Left forelimb (tissue), 1 donor: ENCODE data around the gene ENOX2.
"Not testable (repeated sequence)": the region's sequence is repeated elsewhere in the genome, so short reads cannot be mapped to it uniquely, and the experiment has no call there.

Source experiments
- DNase-seq: peaks from one replicate; pipeline ENCODE4 v3.0.0-alpha.2; 2018; ENCODE audit warnings: low spot score

The ENOX2 gene

DNA sequence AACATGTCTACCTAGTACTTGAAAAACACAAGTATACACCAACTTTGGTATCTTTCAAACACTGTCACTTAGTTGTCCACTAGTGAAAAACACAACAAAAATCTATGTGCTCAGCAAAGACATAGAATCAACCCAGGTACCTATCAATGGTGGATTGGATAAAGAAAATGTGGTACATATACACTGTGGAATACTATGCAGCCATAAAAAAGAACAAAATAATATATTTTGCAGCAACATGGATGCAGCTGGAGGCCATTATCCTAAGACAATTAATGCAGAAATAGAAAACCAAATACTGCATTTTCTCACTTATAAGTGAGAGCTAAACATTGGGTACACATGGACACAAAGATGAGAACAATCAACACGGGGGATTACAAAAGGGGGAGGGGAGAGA is 148.7 kb downstream of the ENOX2 start:
- DNase-seq = no peak

DNA sequence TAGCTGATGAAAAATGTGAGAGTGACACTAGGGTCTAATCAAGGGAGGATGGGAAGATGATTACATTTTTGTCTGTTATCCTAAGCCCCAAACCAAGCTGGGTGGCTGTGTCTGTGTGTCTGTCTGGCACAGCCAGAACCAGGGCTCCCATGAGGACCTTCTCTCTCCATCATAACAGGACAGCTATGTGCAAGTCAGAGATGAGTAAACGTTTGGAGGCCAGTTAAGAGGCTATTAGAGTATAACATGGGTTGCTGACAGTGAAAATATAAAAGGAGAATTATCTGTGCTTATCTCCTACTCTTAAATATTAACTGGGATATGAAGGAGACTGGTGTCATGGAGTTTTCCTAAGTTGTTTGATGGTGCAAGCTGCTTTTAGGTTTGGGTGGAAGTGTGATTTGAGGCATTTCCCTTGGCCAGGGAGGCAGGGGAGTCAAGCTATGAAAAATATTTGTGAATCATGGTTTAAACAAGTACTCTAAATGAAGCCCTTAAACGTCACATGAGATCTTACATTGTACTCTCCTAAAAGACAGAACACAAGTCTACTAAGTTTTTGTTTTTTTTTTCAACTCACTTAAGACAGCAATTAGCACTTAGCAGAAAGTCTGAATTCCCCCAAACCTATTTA is 156.2 kb downstream of the ENOX2 start:
- no peak for DNase-seq

DNA sequence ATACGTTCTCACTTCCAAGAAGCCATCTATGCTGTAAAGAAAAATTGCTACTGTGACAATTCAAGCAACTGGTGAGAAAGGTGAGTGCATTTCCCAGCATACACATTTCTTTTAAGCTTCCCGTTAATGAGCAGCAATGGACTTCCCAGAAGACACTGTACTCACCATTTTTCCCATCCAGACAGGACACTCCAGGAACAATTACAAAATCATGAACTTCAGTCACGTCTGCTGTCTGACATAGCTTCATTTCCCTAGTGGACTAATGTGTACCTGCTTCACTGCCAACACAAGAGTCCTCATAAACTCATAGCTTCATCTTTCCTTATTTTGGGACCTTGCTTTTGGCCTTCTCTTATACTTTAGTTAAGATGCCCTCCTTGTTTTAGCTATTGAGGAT is 156.9 kb downstream of the ENOX2 start:
- no peak for DNase-seq

GRCh38 chrX:130741584-130741983 is 161.4 kb downstream of the ENOX2 start:
- no peak for DNase-seq

DNA sequence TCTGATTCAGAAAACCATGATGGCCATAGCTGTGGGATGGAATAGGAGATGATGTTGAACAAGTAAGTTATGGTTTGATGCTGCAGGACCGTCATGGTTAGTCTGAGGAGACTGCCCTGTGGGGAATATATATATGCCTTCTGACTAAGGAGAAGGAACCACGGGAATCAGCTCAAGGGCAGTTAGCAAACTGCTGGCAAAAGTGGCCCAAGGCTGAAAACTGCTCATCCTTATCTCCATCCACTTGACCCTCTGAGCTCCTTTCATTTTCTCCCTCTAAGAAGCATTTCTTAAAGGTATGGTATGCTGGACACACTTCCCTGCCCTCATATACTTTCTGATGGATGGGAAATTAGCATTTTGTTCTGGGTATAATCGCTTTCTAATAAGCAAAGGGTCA is 161.9 kb downstream of the ENOX2 start:
- DNase-seq = no peak

DNA sequence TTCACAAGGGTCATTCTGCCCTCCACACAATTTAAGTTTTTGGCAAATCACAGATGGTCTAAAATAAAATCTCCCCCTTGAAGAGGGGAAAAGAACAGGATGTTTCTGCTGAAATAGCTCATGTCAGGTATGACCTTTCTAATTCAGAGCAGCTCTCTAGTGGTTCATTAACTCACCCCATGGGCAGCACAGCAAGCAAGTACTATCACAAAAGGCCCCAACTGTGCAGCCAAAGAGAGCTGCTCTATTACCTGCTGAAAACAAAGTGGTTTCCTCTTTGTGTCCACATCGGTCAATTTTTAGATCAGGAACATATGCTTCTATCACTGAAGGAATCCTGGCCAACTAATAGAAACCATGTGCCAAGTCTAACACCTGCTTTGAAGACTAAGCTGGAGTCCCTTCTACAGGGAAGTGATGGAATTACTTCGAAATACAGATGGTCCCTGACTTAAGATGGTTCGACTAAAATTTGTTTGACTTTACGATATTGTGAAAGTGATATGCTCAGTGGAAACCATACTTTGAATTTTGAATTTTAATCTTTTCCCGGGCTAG is 164.3 kb downstream of the ENOX2 start:
- no peak for DNase-seq

GRCh38 chrX:130734713-130735112 is 168.3 kb downstream of the ENOX2 start:
- DNase-seq = no peak

DNA sequence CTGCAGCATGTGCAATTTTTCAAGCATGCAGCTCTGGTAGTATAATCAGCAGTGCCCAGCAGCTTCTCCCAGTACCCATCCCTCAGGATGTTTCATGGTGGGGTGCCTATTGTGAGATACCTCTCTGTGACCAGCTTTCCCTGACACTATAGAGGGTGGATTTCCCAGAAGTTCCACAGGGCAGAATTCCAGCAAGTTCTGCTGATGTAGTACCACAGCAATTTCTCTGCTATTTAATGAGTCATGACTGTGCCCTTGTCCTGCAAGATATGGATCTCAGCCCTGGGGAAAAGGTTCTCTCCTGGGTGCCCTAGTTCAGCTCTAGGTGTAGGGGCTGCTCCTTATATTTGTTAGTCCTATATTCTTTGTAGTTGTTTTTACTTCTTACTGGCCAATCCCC is 174.8 kb downstream of the ENOX2 start:
- DNase-seq = no peak

DNA sequence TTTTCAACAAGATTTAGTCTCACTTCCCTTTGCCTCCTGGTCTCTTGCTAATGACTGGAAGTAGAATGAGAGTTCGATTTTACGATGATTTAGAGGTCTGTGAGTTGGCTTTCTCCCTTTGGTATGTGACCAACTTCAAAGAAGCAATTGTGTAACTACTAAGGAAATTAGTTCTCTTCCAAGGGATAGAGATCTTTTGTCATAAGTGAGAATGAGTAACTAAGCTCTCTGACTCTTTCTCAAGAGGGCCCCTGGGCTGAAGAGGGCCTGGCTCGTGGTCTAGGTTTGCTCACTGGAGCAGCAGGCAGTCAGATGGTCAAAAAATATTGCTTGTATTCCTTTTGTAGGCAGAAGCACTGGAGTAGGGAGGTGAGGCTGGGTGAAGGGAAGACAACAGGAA is 176.3 kb downstream of the ENOX2 start:
- no peak for DNase-seq

GRCh38 chrX:130725519-130725918 is 177.5 kb downstream of the ENOX2 start:
- DNase-seq = no peak

GRCh38 chrX:130719413-130719812 is 183.6 kb downstream of the ENOX2 start:
- no peak for DNase-seq

- no peak for DNase-seq
Observed at GRCh38 chrX:130718137-130718536, 184.9 kb downstream of the ENOX2 start.

- DNase-seq = no peak
Observed at GRCh38 chrX:130716781-130717413, 186.1 kb downstream of the ENOX2 start.

DNA sequence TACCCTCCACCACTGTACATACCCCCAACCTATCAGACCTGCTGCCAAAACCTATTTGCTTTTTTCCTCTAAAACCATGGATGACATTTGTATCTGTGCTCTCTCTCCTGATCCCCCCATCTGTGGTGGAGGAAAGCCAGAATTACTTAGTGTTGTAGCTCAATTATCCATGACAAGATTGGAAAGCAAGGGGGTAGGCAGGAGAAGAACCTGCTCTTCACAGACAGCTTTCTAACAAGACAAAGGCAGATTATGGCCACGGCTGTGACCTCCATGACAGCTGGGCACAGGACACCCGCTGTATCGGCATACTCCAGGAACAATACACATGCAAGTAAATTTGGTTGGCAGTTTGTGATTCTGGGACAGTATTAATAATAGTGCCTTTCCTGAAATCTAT is 186.7 kb downstream of the ENOX2 start:
- no peak for DNase-seq

- no peak for DNase-seq
Observed at GRCh38 chrX:130715299-130715698, 187.7 kb downstream of the ENOX2 start.

DNA sequence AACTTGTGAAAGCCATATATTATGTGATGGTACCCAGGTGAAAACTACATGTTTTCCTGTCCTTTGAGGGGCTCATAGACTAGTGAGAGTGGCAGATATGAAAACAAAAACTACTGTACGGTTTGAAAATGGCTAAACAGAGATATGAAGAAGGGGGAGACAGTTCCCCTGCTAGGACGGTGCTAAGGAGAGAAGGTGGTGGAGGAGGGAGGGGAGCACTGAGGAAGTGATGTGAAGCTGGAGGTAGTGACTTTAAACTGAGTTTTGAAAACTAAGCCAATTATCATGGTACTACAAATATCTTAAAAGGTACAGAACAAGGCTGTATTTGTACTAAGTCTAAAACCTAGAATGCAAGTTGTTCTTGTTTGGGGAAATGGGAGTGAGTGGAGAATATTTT is 188.3 kb downstream of the ENOX2 start:
- no peak for DNase-seq

DNA sequence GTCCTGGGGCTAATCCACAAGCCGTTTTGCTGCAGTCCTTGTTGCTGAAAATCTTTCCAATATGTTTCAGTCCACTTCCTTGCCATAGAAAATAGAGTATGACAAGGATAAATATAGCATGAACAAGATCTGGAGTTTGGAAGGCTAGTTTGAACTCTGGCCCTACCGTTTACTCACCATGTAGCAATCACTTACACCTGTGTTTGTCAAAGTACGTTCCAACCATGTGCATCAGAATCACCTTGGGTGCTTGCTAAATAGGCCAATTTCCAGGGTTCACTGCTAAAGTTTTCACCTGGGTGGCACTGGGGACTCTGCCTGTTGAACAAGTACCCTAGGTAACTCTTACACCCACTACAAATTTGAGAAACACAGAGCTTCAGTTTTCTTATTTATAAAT is 188.9 kb downstream of the ENOX2 start:
- no peak for DNase-seq

DNA sequence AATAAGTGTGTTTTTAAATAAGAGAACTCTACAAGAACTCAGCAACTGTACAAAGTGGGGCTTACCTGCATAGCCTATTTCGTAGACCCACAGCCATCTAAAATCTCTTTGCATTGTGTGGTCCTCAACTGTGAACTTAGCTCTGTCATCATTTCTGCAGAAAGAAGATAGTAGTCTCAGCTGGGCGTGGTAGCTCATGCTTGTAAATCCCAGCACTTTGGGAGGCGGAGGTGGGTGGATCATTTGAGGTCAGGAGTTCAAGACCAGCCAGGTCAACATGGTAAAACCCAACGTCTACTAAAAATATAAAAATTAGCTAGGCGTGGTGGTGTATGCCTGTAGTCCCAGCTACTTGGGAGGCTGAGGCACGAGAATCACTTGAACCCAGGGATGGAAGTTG is 193.8 kb downstream of the ENOX2 start:
- not testable (repeated sequence) for DNase-seq

DNA sequence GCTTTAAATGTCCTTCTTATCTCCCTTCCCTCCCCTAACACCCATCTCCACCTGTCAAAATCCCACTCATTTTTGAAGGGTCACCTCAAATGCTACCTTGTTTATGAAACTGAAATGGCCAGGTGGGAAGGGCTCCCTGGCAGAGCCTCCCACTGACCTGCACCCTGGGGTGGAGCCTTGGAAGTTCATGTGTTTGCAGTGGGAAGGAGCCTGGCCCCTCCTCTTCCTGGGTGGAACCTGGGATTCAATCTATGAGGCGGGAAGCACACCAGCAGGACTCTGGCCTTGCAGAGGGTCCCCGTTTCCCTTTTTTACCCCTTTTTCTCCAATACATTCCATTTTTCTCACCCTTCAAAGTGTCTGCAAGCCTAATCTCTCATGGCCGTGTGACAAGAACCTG is 197.4 kb downstream of the ENOX2 start:
- no peak for DNase-seq

GRCh38 chrX:130704053-130705038 is 198.7 kb downstream of the ENOX2 start:
- no peak for DNase-seq

DNA sequence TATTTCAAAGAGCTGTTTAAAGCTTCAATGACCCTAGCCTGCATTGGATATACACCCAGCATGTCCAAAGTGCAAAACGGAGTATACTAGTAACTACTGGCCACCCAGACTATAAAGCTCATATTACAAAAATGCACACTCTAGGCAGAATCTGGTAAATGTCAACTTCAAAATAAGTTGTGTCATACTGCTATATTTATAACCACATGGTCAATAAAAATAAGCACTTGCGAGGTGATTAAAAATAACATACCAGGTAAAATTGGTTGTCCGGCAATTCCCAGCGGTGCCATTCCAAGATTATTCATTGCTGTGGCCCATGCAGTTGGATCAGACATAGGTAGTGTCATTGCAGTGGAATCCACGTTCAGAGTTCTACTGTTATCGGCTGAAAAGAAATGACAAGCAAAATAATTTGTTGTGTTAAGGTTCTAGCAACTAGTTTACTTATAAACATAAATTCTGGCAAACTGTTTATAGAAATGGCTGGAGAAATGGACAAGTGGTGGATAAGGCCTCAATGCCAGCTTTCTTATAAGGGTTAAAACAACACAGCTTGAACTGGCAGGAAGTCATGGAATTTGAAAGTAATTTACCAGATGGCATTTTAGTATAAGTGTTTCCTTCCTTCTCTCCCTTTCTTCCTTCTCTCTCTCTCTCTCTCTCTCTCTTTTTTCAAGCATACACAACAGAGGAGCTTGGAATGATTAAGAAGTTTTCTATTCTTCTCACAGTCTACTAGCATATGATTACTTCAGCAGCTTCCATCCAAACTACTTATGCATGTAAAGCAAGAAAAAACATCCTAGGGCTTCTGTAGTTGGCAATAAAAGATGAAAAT is 199.9 kb downstream of the ENOX2 start:
- DNase-seq = no peak

GRCh38 chrX:130700629-130701028 is 202.4 kb downstream of the ENOX2 start:
- no peak for DNase-seq
